ENCODE data around the gene SI.
"Not testable (repeated sequence)": the region's sequence is repeated elsewhere in the genome, so short reads cannot be mapped to it uniquely, and the experiment has no call there.

The SI gene

DNA sequence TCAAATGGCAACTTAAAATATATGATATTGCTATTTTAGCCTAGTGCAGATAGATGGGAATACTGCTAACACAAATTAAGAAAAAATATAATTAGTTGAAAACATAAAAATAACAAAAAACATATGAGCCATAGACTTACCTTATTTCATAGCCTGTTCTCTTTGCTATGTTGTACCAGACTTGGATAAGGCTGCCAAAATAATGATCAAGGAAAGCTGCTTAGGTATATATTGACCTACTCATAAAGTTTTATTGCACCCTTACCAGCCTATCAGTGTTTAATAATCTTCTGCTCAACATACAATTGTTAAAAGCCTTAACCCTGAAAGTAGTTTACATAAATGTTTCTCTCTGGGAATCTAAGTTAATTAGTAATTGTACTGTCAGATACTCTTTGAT is at the start of gene SI:
Gene SI, minus strand, starts transcription at position 204 of the 400 bp plus-strand sequence. CDS start 2,484 bp downstream, outside the sequence.
- no peak for DNase-seq (ENCODE audit: low spot score)
- FAIRE-seq, result no peak

GRCh38 chr3:165125836-165126235 is 47.5 kb upstream of the SI start:
- FAIRE-seq, result no peak

DNA sequence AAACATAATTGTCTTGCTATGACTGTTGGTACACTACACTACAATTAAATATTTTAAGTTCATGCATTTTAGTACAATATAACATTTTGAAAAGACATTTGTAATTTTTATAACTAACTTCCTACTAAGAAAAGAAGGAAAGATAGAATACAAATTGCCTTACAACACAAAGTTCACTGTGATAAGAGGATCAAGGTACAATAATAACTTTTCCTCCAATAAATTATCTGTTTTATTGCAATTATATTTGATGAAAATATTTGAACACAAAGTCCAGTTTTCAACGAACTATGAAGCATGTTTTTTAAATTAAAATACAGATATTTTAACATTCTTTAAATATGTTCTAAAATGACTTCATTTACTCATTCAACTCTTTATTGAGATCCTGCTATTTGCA is 33.1 kb upstream of the SI start:
- no peak for FAIRE-seq
- no peak for DNase-seq (ENCODE audit: low spot score)

More at GRCh38 chr3:165125836-165126235, 47.5 kb upstream of the SI start:
- no peak for DNase-seq (ENCODE audit: low spot score)

- DNase-seq (ENCODE audit: low spot score) (no peak), FAIRE-seq (no peak)
Observed at GRCh38 chr3:165103616-165104015, 25.3 kb upstream of the SI start.

GRCh38 chr3:165082650-165083049 is 4.4 kb upstream of the SI start:
- FAIRE-seq (no peak), DNase-seq (ENCODE audit: low spot score) (no peak)

DNA sequence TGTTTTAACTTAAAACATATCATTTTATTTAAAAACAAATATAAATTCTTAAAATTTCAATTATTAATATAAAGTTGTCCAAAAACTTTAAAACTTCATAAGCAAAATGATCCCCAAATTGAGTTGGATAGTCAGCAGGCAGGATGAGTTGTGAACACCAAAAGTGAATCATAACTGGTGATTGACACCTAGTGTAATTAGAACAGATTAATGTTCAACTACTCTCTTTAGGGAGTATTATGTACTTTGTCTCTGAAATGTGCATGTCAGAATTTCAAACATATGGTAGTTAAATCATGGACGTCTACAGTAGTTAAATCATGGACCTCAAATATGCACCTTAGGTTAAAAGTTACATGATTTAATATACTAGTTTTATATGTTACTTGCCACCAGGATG is 2.9 kb upstream of the SI start:
- FAIRE-seq (no peak), DNase-seq (ENCODE audit: low spot score) (no peak)

- no peak for DNase-seq (ENCODE audit: low spot score)
Observed at GRCh38 chr3:165075695-165076094, 2.6 kb downstream of the SI start.

GRCh38 chr3:165070682-165071081 is 7.6 kb downstream of the SI start:
- FAIRE-seq, result no peak
- no peak for DNase-seq (ENCODE audit: low spot score)

More at GRCh38 chr3:165075695-165076094, 2.6 kb downstream of the SI start:
- FAIRE-seq, result no peak

DNA sequence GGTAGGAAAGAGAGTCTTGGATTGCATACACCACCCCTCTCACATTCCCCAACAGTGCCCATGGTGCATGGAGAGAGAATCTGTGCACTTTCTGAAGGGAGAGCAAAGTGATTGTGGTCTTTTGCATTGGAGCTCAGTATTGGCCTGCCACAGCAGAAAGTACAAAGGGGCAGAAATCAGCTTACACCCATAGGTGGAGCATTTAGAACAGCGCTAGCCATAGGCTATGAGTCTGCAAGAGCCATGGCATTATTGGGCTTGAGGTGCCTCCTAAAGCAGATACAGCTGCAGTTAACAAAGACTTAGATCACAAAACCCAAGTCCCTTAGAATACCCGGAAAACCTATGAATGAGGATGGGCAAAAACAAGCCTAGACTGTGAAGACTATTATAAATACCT is 21.8 kb downstream of the SI start:
- DNase-seq (ENCODE audit: low spot score) (no peak), FAIRE-seq (no peak)

DNA sequence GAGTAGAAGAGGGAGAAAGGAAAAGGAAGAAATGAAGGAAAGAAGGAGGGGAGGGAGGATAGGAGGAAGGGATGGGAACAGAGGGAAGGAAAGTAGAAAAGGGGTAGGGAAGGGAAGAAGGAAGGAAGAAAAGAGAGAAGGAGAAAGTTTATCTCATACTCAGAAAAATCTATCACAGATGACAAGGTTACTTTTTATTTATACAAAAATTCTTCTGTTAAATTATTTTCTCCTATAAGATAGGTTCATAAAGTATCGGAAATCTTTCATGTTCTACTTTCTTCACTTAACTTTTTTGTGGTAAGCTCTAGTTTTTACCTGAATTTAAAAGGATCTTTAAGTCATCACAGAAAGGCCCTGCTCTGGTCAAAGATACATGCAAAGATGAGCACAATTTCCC is 38.1 kb downstream of the SI start:
- FAIRE-seq (no peak), DNase-seq (ENCODE audit: low spot score) (no peak)

GRCh38 chr3:165011557-165011956 is 66.7 kb downstream of the SI start:
- DNase-seq (ENCODE audit: low spot score) (no peak), FAIRE-seq (no peak)

- FAIRE-seq, result no peak
- DNase-seq (ENCODE audit: low spot score), result no peak
Observed at GRCh38 chr3:164984947-164985346, 93.3 kb downstream of the SI start.

GRCh38 chr3:164962610-164963009 is 115.7 kb downstream of the SI start:
- FAIRE-seq, result no peak
- no peak for DNase-seq (ENCODE audit: low spot score)

DNA sequence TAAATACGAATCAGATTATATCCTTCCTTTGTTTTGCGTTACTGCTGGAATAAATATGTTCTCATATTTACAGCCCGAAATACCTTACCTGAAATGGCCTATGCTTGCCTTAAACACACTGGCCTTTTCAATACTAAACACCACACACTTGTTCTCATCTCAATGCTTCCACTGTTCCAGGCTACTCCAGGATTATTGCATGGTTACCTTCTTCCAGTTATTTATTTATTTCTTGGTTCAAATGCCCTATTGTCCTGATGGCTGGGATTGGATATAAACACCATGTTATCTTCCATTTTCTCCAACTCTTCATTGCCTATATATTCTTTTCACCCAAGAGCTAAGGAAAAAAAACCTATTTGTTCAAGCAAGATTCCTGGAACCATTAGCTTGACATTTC is 125.3 kb downstream of the SI start:
- FAIRE-seq, result no peak
- DNase-seq (ENCODE audit: low spot score), result no peak

DNA sequence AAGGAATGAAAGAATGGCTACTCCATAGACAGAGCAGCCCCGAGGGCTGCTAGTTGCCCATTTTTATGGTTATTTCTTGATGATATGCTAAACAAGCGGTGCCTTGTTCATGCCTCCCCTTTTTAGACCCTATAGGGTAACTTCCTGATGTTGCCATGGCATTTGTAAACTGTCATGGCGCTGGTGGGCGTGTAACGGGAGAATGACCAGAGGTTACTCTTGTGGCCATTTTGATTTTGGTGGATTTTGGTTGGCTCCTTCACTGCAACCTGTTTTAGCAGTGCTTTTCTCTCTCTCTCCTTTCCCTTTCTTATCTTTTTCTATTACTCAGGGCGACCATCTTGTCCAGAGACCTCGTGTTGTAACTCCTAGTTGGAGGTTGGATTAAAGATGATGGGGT is 126.9 kb downstream of the SI start:
- FAIRE-seq; DNase-seq (ENCODE audit: low spot score): not testable (repeated sequence)

GRCh38 chr3:164940745-164941144 is 137.6 kb downstream of the SI start:
- no peak for DNase-seq (ENCODE audit: low spot score)
- no peak for FAIRE-seq

- DNase-seq (ENCODE audit: low spot score), result no peak
- FAIRE-seq, result no peak
Observed at GRCh38 chr3:164929642-164930041, 148.7 kb downstream of the SI start.
